Muscle of back (tissue), 10 donors: ENCODE results near the gene RFESD. TPM values are rescaled to one million over a fixed set of nuclear protein-coding genes. Genes with fewer than 3 reads are reported as not detected.

Source experiments
- polyA plus RNA-seq, 10 donors: library from polyadenylated mRNA; unstranded; fragments of 120-200 nt; gene quantifications; one replicate each; pipeline ENCODE4 v1.2.1, GENCODE V29; 2013; ENCODE audit not compliant: insufficient read length in 10 of 10

Gene RFESD
- polyA plus RNA-seq, 10 donors, result 2.6 to 8.7 (median 3.8) TPM

Other genes starting within 250 kb of the RFESD start
- 10 to 100 TPM; 42.7 to 81.9 (median 57.6) TPM for gene SKIC3, start 91.8 kb upstream of the RFESD start, polyA plus RNA-seq
- 10 to 100 TPM in 4 of 10 donors, 1 to 10 TPM in 6; 7.1 to 13.6 (median 8.7) TPM for gene ARSK, start 91.7 kb upstream of the RFESD start, polyA plus RNA-seq
- gene GPR150, start 26.7 kb upstream of the RFESD start, polyA plus RNA-seq, result under 1 TPM in 8 of 10 donors, not detected in 2; 0.08 to 0.17 (median 0.12) TPM
- gene SPATA9, start 36.2 kb downstream of the RFESD start, polyA plus RNA-seq, result 1 to 10 TPM; 1.0 to 3.2 (median 1.8) TPM
- gene RHOBTB3, start 84.6 kb downstream of the RFESD start, polyA plus RNA-seq, result 100 to 1,000 TPM in 5 of 10 donors, 10 to 100 TPM in 5; 81.1 to 131 (median 97.7) TPM
- 10 to 100 TPM in 9 of 10 donors, 1 to 10 TPM in 1; 8.7 to 21.2 (median 11.7) TPM for gene GLRX, start 175.9 kb downstream of the RFESD start, polyA plus RNA-seq